HL-60 (cell line): ENCODE results near the gene OSM.
A peak's percentile ranks its signal among the peaks of the same experiment; 100 is the strongest.

Source experiments
- DNase-seq, 2 experiments: peaks; one replicate each; pipeline ENCODE4 v3.0.0-alpha.2; 2010 to 2020; ENCODE audit warnings: low read depth in 1 of 2, low spot score in 1 of 2
- H3K27ac ChIP-seq: fragments of 250-450 bp; sonication (Bioruptor Pico); replicated peaks from 2 replicates; pipeline ENCODE4 v1.5.1; 2020; ENCODE audit warnings: mild to moderate bottlenecking, moderate library complexity
- H3K27me3 ChIP-seq: fragments of 250-450 bp; sonication (Bioruptor Pico); 2 replicates; pipeline ENCODE4 v1.5.1; 2021; ENCODE audit warnings: mild to moderate bottlenecking, moderate library complexity; ENCODE audit not compliant: insufficient read depth, poor library complexity, severe bottlenecking
- H3K4me3 ChIP-seq: replicated peaks from 2 replicates; pipeline ENCODE4 v1.5.1; 2011; ENCODE audit warnings: mild to moderate bottlenecking, control low read depth, low read length; ENCODE audit not compliant: insufficient read depth
- GABPA ChIP-seq: IDR thresholded peaks from 2 replicates; pipeline ENCODE4 v1.6.1; 2012; ENCODE audit warnings: low read depth
- POLR2AphosphoS5 ChIP-seq: IDR thresholded peaks from 2 replicates; pipeline ENCODE4 v1.6.1; 2012; ENCODE audit warnings: low read depth
- SPI1 ChIP-seq: IDR thresholded peaks from 2 replicates; pipeline ENCODE4 v1.6.1; 2012; ENCODE audit warnings: low read depth, mild to moderate bottlenecking, borderline replicate concordance
- TF ChIP-seq, protein P1 (sequence below): IDR thresholded peaks from one replicate; pipeline ENCODE4 v1.5.1; 2011; ENCODE audit warnings: low read length, control low read depth, inconsistent platforms; ENCODE audit not compliant: insufficient read depth
- TF ChIP-seq, protein P2 (sequence below): IDR thresholded peaks from 2 replicates; pipeline ENCODE4 v1.6.1; 2012; ENCODE audit warnings: low read depth; ENCODE audit not compliant: insufficient replicate concordance

Gene OSM

DNA sequence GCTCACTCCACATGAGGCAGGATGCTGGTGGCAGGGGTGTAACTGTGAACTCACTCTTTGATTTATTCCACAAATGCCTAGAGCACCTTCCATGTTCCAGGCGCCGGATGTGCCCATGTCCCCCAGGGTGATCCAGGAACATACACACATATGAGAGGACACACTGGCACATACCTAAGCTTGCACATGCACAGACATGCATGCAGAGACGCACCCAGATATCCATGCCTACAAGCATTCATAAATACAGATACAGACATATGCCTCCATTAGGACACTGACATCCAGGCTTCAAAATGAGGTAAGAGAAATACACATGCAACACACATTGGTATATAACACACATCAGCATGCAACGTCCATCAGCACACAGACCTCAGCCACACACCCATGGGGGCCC lies 4.5 kb downstream of the OSM start:
- no peak overlapping the region for H3K27ac ChIP-seq
- no peak for TF ChIP-seq SPI1
- TF ChIP-seq, protein P1, sequence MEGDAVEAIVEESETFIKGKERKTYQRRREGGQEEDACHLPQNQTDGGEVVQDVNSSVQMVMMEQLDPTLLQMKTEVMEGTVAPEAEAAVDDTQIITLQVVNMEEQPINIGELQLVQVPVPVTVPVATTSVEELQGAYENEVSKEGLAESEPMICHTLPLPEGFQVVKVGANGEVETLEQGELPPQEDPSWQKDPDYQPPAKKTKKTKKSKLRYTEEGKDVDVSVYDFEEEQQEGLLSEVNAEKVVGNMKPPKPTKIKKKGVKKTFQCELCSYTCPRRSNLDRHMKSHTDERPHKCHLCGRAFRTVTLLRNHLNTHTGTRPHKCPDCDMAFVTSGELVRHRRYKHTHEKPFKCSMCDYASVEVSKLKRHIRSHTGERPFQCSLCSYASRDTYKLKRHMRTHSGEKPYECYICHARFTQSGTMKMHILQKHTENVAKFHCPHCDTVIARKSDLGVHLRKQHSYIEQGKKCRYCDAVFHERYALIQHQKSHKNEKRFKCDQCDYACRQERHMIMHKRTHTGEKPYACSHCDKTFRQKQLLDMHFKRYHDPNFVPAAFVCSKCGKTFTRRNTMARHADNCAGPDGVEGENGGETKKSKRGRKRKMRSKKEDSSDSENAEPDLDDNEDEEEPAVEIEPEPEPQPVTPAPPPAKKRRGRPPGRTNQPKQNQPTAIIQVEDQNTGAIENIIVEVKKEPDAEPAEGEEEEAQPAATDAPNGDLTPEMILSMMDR, result no peak
- no peak for TF ChIP-seq POLR2AphosphoS5
- no peak for TF ChIP-seq GABPA
- TF ChIP-seq, protein P2, sequence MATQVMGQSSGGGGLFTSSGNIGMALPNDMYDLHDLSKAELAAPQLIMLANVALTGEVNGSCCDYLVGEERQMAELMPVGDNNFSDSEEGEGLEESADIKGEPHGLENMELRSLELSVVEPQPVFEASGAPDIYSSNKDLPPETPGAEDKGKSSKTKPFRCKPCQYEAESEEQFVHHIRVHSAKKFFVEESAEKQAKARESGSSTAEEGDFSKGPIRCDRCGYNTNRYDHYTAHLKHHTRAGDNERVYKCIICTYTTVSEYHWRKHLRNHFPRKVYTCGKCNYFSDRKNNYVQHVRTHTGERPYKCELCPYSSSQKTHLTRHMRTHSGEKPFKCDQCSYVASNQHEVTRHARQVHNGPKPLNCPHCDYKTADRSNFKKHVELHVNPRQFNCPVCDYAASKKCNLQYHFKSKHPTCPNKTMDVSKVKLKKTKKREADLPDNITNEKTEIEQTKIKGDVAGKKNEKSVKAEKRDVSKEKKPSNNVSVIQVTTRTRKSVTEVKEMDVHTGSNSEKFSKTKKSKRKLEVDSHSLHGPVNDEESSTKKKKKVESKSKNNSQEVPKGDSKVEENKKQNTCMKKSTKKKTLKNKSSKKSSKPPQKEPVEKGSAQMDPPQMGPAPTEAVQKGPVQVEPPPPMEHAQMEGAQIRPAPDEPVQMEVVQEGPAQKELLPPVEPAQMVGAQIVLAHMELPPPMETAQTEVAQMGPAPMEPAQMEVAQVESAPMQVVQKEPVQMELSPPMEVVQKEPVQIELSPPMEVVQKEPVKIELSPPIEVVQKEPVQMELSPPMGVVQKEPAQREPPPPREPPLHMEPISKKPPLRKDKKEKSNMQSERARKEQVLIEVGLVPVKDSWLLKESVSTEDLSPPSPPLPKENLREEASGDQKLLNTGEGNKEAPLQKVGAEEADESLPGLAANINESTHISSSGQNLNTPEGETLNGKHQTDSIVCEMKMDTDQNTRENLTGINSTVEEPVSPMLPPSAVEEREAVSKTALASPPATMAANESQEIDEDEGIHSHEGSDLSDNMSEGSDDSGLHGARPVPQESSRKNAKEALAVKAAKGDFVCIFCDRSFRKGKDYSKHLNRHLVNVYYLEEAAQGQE, result no peak
- H3K27me3 ChIP-seq, result no peaks in the 10 kb centered on the region
- no peak for DNase-seq
- no peak overlapping the region for H3K4me3 ChIP-seq

DNA sequence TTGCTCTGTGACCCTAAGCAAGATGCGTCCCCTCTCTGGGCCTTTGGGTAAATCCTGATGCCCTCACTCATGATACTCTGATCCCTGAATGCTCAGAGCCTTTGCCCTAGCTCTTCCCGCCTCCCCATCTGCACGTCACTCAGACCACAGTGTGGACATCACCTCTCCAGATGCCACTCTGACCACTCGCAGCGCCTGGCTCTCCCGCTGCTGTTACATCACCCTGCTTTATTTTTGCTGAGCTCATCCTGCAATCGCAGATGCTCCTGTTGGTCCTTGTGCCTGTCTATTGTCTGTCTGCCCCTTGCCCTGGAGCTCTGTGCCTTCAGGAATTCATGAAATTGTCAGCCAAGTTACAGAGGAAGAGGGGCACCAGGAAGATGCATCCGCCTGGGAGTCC lies 5.5 kb downstream of the OSM start:
- Histone ChIP-seq H3K27ac (no peak overlapping the region), H3K4me3 (no peak overlapping the region), H3K27me3 (no peaks in the 10 kb centered on the region)
- peak; percentile 47 to 50 for DNase-seq
- TF ChIP-seq POLR2AphosphoS5 (no peak), GABPA (no peak), SPI1 (no peak)
- TF ChIP-seq, protein P2, result no peak
- TF ChIP-seq, protein P1, result no peak

DNA sequence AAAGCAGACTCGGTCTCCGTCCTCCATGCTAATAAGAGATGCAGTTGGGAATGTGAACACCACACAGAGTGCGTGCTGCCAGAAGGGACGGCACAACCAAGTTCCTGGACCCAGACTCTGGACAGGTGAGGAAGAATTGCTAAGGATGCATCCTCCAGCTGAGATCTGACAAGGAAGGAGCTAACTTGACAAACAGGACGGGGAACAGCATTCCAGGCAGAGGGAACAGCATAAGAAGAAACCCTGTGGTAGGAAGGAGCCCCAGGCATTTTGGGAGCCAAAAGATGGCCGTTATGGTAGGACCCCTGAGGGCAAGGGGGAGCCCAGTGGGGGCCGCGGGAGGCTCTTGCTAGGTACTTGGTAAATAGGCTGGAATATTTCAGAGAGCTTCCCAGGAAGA lies 6.0 kb downstream of the OSM start:
- TF ChIP-seq SPI1 (no peak), POLR2AphosphoS5 (no peak), GABPA (no peak)
- TF ChIP-seq, protein P1, result no peak
- TF ChIP-seq, protein P2, result no peak
- DNase-seq, result no peak
- no peak overlapping the region for H3K4me3 ChIP-seq
- no peak overlapping the region for H3K27ac ChIP-seq
- H3K27me3 ChIP-seq, result no peaks in the 10 kb centered on the region
